ENCODE results near the gene EVX1.

DNA sequence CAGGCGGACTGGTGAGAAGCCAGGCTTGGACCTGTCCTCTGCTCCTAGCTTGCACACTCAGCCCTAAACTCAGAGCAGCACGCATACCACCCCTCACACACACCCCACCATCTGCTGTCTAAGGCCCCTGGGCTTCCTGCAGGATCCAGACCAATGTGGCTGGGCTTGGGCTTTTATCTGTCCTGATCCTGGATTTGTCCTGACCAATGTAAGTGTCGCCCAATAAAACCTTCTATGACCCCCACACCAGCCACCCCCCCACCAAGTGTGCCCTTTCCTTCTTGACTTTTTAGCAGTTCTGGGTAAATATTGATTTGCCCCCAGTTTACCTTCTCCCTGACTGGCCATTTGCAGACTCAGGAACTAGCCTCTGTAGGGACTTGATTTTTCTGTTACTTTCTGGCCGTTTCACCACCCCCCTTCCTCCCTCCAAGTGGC, 41.0 kb upstream of the EVX1 start:
- no peak for TF ChIP-seq POLR2A (IDR thresholded peaks at IDR 0.05)
- TF ChIP-seq, protein P1, sequence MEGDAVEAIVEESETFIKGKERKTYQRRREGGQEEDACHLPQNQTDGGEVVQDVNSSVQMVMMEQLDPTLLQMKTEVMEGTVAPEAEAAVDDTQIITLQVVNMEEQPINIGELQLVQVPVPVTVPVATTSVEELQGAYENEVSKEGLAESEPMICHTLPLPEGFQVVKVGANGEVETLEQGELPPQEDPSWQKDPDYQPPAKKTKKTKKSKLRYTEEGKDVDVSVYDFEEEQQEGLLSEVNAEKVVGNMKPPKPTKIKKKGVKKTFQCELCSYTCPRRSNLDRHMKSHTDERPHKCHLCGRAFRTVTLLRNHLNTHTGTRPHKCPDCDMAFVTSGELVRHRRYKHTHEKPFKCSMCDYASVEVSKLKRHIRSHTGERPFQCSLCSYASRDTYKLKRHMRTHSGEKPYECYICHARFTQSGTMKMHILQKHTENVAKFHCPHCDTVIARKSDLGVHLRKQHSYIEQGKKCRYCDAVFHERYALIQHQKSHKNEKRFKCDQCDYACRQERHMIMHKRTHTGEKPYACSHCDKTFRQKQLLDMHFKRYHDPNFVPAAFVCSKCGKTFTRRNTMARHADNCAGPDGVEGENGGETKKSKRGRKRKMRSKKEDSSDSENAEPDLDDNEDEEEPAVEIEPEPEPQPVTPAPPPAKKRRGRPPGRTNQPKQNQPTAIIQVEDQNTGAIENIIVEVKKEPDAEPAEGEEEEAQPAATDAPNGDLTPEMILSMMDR (IDR thresholded peaks at IDR 0.05), result no peak
- TF ChIP-seq POLR2AphosphoS5 (IDR thresholded peaks at IDR 0.05), result no peak
- TF ChIP-seq EP300 (IDR thresholded peaks at IDR 0.05), result no peak
